CD4-positive, alpha-beta T cell treated with Interleukin-12 subunit alpha and Interleukin-12 subunit beta, for 1 hour (primary cell): ENCODE measurements around the gene LCNL1.
A peak's percentile ranks its signal among the peaks of the same experiment; 100 is the strongest.

ENCODE experiments used
- DNase-seq: peaks from one replicate; pipeline ENCODE4 v3.0.0-alpha.2; 2020

Gene LCNL1

DNA sequence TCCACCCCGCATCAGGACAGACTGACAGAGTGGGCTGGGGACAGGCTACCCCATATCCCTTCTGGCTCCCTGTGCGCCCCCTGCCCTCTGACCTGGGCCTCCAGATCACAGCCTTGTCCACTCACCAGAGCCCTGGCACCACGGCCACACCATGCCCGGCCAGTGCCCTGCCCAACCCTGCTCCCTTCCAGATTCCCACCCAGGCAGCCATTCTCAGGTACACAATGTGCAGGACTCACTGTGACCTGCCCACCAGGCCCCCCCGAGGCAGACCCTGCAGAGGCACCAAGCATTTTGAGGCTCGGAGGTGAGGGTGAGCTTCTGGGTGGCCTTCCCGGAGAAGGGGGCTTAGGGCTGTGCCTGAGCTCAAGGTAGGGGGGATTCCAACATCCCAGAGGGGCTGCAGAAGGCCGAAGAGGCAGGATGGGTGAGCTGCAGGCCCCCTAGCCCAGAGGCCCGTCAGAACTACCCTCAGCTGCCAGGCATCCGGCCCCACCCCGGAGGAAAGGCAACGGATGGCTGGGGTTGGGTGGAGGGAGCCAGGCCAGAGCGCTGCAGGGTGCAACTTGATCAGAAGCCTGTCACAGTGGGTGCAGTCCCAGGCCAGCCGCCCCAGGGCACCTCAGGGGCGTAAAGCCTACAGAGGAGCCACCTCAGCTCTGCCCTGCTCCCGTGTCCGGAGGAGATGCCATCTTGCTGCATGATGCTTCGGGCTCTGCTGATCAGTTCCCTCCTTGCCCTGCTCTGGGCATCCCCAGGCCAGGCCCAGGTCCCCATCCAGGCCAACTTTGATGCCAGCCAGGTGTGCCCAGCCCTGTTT lies at the start of gene LCNL1:
Gene LCNL1, plus strand, starts transcription at position 762 of the 820 bp plus-strand sequence. CDS start 594 bp downstream, outside the sequence.
- DNase-seq = no peak

DNA sequence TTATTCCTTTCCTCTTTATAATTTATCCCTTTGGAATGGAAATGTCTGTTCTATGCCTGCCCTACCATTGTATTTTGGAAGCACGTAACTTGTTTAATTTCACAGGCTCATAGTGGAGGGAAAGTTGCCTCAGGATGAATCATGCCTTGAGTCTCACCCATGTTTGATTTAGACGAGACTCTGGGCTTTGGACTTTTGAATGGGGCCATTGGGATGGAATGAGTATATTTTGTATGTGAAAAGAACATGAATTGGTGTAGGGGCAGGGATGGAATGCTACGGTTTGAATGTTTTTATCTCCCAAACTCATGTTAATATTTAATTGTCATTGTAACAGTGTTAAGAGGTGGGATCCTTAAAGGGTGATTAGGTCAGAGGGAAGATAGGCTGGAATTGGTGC lies 48.5 kb upstream of the LCNL1 start:
- DNase-seq = no peak

DNA sequence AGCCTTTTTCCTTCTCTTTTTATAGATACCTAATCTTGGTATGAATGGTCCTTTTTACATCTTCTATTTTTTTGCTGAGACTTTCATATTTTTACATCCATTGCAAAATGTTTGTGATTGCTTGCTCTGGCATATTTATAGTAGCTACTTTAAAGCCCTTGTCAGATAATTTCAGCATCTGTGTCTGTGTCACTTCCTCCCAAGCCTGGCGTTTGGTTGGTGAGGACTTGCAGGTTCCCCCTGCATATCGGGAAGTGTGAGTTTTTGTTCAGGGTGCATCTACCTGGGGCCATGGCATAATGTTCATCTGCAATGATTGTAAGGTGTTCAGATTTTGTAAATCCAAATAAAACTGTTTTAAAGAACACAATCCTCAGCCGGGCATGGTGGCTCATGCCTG lies 47.1 kb upstream of the LCNL1 start:
- DNase-seq = no peak

DNA sequence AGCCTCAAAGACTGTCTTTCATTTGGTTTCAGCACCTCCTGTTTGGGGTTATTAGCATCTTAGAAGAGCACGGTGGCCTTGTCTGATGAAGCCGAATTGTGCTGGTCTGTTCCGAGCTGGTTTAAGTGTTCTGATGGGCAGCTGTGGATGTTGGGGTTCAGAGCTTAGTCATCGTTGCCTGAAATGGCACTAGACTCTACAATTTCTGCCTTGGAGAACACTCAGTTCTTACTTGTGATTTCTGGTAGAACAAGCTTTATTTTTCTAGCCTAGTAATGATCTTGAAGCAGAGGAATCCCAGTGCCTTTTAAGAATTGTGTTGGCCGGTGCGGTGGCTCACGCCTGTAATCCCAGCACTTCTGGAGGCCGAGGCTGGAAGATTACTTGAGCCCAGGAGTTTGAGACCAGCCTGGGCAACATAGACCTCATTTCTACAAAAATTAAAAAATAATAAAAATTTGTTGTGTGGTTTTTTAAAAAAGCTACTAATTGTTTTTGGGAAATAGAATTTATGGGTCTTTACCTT lies 46.1 kb upstream of the LCNL1 start:
- DNase-seq = no peak

DNA sequence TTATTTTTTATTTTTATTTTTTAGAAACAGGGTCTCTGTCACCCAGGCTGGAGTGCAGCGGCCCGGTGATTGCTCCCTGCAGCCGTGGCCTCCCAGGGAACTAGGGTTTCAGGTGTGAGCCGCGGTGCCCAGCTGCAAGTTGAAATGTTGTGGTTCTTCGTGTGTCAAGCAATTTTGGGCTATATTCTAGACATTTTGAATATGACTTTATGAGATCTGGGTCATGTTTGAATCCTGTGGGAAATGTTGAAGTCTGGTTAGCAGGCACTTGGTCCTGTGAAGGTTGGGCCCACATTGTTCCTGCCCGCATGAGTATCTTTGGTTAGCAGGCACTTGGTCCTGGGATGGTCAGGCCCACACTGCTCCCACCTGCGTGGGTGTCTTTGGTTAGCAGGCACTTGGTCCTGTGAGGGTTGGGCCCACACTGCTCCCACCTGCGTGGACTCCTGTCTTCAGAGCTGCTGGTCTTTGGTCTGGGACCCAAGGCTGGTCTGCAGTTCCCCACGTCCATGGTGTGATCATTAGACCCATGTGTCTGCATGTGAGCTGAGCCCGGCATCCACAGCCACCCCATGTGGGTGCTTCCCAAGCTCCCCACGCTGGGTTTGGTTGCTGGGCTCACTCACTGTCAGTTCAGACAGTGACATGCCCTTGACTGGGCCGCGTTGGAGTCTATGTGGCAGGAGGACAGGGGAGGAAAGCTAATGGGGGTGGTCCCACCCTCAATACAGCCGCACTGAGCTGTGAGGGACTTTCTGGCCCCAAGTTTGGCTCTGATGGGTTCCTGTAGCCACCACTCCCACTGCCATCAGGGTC lies 45.4 kb upstream of the LCNL1 start:
- DNase-seq = no peak

DNA sequence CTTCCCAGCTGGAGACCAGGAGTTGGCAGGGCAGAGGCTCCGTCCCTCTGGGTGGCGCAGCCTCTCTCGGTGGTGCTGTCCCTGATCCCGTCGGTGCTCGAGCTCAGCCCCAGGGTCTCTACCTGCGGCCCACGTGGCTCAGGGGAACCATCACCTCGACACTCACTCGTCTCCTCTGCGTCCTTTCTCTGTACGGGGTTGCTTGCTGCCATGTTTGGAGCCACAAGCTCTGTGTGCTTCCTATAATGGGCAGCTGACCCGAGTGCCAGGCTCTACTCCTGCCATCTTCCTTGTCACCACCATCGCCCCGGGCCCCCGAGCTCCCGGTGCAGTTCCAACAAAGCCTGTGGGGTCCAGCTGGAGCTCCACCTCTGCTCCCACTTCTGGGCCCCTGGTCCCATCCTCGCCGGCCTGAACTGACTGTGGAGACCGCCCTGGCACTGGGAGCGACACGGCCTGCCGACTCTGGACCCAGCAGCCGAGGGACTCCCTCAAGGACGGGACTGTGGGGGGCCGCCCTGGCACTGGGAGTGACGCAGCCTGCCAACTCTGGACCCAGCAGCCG lies 43.3 kb upstream of the LCNL1 start:
- DNase-seq = no peak

DNA sequence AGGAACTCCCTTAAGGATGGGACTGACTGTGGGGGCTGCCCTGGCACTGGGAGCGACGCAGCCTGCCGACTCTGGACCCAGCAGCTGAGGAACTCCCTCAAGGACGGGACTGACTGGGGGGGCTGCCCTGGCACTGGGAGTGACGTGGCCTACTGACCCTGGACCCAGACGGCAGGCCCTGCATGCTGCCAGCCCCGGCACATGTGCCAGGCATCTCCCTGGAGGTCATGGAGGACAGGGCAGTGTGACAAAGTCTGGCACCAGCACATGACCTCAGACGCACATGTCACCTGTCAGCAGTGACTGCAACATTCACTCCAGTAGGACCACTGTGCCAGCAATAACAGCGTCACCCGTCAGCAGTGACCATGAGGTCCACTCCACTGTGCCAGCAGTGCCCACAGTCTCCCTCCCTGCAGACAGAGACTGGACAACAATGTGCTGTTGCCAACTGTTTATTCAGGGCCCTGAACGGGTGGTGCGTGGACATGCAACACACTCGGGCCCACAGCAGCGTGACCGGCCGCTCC lies 42.7 kb upstream of the LCNL1 start:
- DNase-seq = no peak

DNA sequence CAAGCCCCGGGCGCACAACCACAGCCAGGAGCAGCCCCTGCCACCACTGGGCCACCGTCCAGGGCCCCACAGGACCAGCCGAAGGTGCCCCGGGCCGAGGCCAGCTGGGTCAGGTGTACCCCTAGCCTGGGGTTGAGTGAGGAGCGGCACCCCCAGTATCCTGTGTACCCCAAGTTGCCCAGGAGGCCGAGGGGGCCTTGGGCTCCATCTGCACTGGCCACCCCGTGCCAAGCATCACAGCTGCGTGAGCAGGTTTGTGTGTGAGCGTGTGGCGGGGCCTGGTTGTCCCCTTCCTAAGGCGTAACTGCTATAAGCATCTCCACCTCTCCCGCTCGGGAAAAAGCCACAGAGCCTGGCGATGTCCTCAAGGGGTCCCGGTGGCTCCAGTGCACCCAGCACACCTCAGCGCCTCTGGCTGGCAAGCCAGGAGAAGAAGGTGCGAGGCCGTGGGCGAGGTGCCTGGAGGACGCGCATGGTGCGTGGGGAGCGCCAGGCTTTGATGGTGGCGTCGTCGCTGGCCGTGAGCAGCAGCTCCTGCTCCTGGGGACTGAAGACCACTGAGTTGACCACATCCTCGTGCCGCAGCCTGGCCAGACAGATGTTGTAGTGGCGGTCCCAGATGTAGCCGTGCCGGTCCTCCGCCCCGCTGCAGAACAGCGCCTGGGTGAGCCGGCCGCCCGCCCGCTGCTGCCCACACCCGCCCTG lies 42.1 kb upstream of the LCNL1 start:
- no peak for DNase-seq

DNA sequence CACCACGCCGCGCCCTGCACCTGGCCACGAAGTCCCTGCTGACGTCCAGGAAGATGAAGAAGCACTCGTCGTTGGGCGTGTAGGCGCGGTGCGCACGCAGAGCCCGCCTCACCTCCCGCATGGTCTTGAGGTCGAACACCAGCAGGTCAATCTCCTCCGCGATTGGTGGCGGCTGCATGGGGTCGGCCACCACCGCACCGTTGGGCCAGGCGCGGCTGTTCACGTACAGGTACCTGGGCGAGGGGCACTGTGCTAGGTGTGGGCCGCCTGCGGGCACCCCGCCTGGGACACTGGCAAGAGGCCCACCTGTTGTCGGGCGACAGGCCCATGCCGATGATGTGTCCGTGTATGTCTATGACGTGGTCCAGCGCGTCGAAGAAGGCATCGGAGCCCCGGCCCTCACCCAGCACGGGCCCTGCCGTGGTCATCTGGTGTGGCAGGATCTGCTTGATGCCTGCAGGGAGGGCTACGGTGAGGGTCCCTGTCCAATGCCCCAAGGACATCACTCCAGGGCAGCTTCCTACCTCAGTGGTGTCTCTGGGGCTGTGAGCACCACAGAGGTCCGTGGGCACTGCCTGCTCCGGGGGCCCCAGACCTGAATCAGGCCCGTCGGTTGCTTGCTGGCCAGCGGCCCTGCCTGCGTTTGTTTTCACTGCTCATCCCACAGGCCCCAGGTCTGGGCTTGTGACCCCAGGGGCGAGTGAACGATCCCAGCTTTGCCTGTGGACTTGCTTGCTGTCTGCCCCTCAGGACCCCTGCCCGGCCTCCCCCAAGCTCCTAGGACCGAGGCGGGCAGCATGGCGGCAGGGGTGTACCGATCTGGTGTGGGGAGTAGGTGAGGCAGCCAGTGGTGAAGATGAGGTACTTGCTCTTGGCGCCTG lies 41.3 kb upstream of the LCNL1 start:
- no peak for DNase-seq

DNA sequence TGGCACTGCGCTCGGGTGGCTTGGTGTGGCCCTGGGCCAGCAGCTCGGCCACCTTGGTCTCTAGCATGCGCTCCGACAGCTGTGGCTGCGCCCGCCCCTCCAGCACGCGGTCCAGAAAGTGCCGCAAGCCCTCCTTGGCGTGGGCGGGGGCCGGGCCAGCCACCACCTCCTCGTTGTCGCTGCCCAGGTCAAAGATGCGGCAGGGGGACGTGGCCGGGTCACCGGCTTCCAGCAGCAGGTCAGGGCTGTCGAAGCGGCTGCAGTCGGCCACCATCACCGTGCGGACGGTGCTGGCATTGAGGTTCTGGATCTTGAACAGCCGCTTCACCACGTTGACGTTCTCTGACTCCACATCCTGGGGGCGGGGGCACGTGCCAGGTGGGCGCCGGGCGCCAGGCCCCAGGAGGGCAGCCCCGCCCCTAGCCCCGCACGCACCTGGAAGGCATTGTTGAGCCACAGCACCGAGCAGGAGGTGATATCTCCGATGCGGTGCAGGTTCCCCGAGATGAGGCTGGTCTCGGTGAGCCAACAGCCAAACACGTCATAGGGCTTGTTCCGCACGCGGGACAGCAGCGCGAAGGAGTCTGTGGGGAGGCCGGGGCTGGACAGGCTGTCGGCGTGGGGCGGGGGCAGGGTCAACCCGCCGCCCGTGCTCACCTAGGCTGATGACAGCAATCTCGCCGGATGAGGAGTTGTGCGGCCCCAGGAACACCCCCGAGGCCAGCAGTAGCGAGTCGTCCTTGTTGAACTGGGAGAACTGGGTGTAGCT lies 40.5 kb upstream of the LCNL1 start:
- DNase-seq = no peak

DNA sequence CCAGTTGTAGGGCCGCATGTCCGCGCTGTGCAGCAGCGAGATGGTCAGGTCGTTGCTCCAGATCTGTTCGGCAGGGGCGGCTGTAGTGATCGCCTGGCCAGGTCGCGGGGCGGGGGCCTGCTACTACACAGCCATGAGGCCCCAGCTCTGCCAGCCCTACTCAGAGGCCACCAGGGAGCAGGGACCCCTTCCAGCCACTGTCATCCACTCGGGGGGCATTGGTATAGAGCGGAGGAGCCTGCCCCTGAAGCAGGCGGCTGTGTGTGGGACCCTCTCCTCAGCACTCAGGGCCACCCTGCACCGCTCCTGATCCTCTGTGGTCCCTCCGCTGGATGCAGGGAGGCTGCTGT lies 39.9 kb upstream of the LCNL1 start:
- no peak for DNase-seq

DNA sequence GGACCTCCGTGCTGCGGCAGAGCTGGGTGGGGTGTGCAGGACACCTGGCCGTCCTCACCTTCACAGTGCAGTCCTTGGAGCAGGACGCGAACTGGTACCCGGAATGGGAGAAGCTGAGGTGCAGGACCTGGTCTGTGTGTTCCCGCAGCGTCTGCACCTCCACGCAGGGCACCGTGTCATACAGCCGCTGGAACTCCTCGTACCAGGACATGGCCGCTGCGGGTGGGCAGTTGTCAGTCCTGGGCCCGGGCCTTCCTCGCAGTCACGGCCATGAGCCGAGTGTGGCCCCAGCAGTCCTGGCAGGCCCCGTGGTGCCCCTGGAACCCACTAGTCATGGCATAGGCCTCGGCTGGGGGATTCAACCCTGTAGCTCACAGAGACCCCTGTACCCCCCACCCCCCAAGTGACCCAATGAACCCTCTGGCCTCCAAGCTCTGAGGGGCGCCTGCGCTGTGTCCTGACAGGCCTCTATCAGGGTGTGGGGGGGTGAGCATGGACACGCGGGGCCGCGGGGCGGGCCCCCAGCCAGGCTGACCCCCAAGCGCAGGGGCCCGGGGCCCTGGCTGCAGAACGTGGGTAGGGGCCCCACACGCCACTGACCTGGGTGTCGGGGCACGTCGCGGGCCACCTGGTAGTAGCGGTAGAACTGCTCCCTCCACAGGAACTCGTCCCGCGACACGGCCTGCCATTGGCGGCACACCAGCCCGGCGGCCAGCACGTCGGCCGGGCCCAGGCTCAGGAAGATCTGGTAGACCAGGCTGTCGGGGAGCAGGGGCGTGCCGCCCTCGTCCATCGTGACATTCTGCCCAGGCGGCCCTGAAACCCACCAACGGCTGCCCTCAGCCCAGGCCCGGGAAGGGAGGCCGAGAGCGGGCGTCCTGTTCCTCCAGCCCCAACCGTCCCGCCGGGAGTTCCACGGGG lies 39.2 kb upstream of the LCNL1 start:
- DNase-seq = peak; percentile 17

DNA sequence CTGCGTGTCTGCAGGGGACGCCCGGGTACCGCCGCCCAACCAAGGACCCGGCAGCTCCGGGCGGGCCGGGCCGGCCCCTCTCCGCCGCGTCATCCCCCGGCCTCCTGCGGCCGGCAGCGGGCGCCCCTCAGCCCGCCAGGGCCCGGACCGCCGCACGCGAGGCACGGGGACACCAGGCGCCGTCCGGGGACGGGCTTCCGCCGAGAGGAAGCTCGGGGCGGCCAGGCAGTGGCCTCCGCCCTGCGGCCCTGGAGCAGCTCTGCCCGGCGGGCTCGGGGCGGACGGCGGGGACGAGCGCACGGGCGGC lies 38.6 kb upstream of the LCNL1 start:
- DNase-seq = no peak

DNA sequence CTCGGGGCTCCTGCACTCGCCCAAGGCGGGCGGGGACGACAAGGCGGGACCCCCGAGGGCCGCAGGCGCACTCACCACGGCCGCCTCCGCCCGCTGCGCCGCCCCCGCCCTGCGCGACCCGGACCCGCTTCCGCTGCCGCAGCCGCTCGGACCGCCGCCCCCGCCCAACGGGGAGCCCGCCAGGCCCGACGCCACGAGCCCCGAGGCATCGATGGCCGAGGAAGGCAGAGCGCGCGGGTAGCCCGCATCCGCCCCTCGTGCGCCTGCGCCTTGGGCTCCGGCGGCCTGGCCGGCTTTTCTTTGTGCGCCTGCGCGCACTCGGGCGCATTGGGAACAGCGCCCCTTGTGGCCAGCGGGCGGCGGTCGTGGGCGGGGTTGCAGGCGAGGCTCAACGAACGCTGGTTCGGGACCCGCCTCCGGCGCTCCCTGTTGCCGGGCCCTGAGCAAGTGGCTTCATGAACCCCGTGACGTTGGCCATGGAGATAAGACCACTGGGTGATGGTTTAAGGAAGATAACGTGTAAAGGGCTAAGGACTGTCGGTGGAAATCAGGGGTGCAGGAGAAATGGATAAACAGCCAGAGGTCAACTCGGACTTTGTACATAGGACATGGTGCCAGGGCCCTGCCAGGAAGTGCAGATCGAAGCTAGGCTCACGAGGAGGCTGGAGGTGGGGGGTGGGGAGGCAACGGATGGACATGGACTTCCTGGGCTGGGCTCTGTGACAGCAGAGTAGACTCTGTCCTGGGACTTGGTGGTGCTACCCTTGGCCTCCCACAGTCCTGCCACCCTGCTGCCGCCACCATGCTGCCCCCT lies 38.1 kb upstream of the LCNL1 start, which contains the start of the genes C8G and FBXW5:
Gene C8G, plus strand, starts transcription at position 725 of the 814 bp plus-strand sequence. Its CDS starts 78 bp downstream, at position 803.
Gene FBXW5, minus strand, starts transcription at position 220 of the 814 bp plus-strand sequence. CDS start 655 bp downstream, outside the sequence.
- DNase-seq = peak; percentile 95

DNA sequence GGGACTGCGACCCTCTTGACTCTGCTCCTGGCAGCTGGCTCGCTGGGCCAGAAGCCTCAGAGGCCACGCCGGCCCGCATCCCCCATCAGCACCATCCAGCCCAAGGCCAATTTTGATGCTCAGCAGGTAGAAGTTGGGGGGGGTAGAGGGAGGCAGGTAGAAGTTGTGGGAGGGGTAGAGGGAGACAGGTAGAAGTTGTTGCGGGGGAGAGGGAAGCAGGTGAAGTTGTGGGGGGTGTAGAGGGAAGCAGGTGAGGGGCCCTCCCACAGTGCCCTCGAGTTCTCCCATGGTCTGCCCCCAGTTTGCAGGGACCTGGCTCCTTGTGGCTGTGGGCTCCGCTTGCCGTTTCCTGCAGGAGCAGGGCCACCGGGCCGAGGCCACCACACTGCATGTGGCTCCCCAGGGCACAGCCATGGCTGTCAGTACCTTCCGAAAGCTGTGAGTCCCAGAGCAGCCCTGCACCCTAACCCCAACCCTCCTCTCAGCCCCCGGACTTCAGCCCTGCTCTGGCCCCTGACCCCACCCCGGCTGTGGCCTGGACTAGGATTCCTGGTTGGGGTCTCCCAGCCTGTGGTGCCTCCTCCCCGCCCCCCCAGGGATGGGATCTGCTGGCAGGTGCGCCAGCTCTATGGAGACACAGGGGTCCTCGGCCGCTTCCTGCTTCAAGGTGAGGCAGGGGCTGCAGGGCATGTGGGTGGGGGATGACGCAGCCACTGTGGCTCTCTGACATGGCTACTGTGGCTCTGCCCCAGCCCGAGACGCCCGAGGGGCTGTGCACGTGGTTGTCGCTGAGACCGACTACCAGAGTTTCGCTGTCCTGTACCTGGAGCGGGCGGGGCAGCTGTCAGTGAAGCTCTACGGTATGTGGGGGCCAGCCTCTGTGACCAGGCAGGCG lies 37.2 kb upstream of the LCNL1 start:
- no peak for DNase-seq

DNA sequence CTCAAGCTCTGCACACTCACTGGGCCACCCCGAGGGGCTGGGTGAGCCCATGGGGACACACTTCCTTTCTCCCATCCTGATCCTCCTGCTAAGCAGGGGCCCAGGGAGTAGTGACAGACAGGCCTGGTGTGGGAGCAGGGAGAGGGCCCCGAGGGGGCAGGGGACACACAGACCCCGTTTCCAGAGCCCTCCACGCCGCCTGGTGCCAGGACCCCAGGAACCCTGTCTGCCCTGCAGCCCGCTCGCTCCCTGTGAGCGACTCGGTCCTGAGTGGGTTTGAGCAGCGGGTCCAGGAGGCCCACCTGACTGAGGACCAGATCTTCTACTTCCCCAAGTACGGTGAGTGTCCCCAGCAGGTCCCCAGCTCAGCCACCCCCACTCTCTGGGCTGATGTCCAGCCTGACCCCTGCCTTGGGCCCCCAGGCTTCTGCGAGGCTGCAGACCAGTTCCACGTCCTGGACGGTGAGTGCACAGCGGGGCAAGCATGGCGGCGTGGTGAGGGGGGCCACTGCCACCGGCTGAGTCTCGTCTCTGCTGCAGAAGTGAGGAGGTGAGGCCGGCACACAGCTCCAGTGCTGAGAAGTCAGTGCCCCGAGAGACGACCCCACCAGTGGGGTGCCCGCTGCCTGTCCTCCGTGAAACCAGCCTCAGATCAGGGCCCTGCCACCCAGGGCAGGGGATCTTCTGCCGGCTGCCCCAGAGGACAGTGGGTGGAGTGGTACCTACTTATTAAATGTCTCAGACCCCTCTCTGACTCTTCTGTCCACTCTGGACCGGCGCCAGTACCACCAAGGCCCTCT lies 36.4 kb upstream of the LCNL1 start:
- no peak for DNase-seq
